Liver (tissue), 9 donors: Measurements from ENCODE around the gene SMIM24. TPM values are rescaled to one million over a fixed set of nuclear protein-coding genes. Genes with fewer than 3 reads are reported as not detected.

Source experiments
- DNase-seq: peaks from one replicate; pipeline ENCODE4 v3.0.0-alpha.2; 2017; ENCODE audit warnings: low spot score
- H3K27ac ChIP-seq, 2 donors: one replicate each; pipeline ENCODE4 v1.7.0; 2013; ENCODE audit warnings: inconsistent platforms in 2 of 2, low read length in 2 of 2, control low read depth in 1 of 2, low read depth in 1 of 2, mild to moderate bottlenecking in 1 of 2
- H3K27me3 ChIP-seq, 4 donors: one replicate each; pipeline versions ENCODE4 v1.6.1 to v1.7.0; 2013; ENCODE audit warnings: low read length in 3 of 4, inconsistent platforms in 1 of 4, mild to moderate bottlenecking in 1 of 4, moderate library complexity in 1 of 4; ENCODE audit not compliant: control insufficient read depth in 4 of 4, insufficient read depth in 4 of 4
- H3K36me3 ChIP-seq, 4 donors: one replicate each; pipeline versions ENCODE4 v1.6.1 to v1.7.0; 2013; ENCODE audit warnings: low read length in 3 of 4, mild to moderate bottlenecking in 3 of 4, low read depth in 1 of 4, moderate library complexity in 1 of 4; ENCODE audit not compliant: control insufficient read depth in 4 of 4, insufficient read depth in 3 of 4
- H3K4me1 ChIP-seq, 4 donors: one replicate each; pipeline versions ENCODE4 v1.6.1 to v1.7.0; 2013; ENCODE audit warnings: low read length in 3 of 4, mild to moderate bottlenecking in 3 of 4, moderate library complexity in 1 of 4; ENCODE audit not compliant: control insufficient read depth in 4 of 4, insufficient read depth in 4 of 4
- H3K4me3 ChIP-seq, 3 donors: one replicate each; pipeline versions ENCODE4 v1.6.1 to v1.7.0; 2013; ENCODE audit warnings: low read length in 3 of 3, control low read depth in 1 of 3, low read depth in 1 of 3, mild to moderate bottlenecking in 1 of 3
- H3K9ac ChIP-seq, 2 donors: one replicate each; pipeline ENCODE4 v1.7.0; 2013; ENCODE audit warnings: low read length in 2 of 2, mild to moderate bottlenecking in 2 of 2, moderate library complexity in 2 of 2, control low read depth in 1 of 2, low read depth in 1 of 2
- H3K9me3 ChIP-seq, 4 donors: one replicate each; pipeline versions ENCODE4 v1.6.1 to v1.7.0; 2013; ENCODE audit warnings: low read length in 3 of 4; ENCODE audit not compliant: control insufficient read depth in 4 of 4
- ATF3 ChIP-seq: IDR thresholded peaks from 2 replicates; pipeline ENCODE4 v1.6.1; 2016; ENCODE audit warnings: antibody characterized with exemption
- EGR1 ChIP-seq, 2 donors: IDR thresholded peaks; 2 replicates each; pipeline ENCODE4 v1.6.1; 2016 to 2018; ENCODE audit warnings: antibody characterized with exemption in 2 of 2, low read depth in 2 of 2
- FOXA1 ChIP-seq: IDR thresholded peaks from 2 replicates; pipeline ENCODE4 v1.6.1; 2016; ENCODE audit warnings: antibody characterized with exemption
- FOXA2 ChIP-seq: IDR thresholded peaks from 2 replicates; pipeline ENCODE4 v1.6.1; 2016; ENCODE audit warnings: antibody characterized with exemption
- GABPA ChIP-seq, 2 donors: IDR thresholded peaks in 1 of 2; conservative IDR thresholded peaks in 1 of 2; 2 replicates each; pipeline ENCODE4 v1.6.1; 2016; ENCODE audit warnings: antibody characterized with exemption in 2 of 2, mild to moderate bottlenecking in 1 of 2, moderate library complexity in 1 of 2
- HNF4A ChIP-seq, 2 donors: conservative IDR thresholded peaks; 2 replicates each; pipeline ENCODE4 v1.6.1; 2016; ENCODE audit warnings: antibody characterized with exemption in 2 of 2, mild to moderate bottlenecking in 2 of 2
- HNF4G ChIP-seq: IDR thresholded peaks from 2 replicates; pipeline ENCODE4 v1.6.1; 2016; ENCODE audit warnings: antibody characterized with exemption
- JUND ChIP-seq, 2 donors: IDR thresholded peaks; 2 replicates each; pipeline ENCODE4 v1.6.1; 2016; ENCODE audit warnings: antibody characterized with exemption in 2 of 2
- NR2F2 ChIP-seq: IDR thresholded peaks from 2 replicates; pipeline ENCODE4 v1.6.1; 2016; ENCODE audit warnings: antibody characterized with exemption
- RAD21 ChIP-seq, 2 donors: IDR thresholded peaks; 2 replicates each; pipeline ENCODE4 v1.6.1; 2016; ENCODE audit warnings: antibody characterized with exemption in 2 of 2, mild to moderate bottlenecking in 2 of 2
- RXRA ChIP-seq, 2 donors: IDR thresholded peaks; 2 replicates each; pipeline ENCODE4 v1.6.1; 2017 to 2018; ENCODE audit warnings: antibody characterized with exemption in 2 of 2, mild to moderate bottlenecking in 1 of 2
- SP1 ChIP-seq: IDR thresholded peaks from 2 replicates; pipeline ENCODE4 v1.6.1; 2018; ENCODE audit warnings: antibody characterized with exemption, mild to moderate bottlenecking
- TAF1 ChIP-seq: conservative IDR thresholded peaks from 2 replicates; pipeline ENCODE4 v1.6.1; 2016; ENCODE audit warnings: antibody characterized with exemption, mild to moderate bottlenecking
- YY1 ChIP-seq: IDR thresholded peaks from 2 replicates; pipeline ENCODE4 v1.6.1; 2016; ENCODE audit warnings: antibody characterized with exemption, mild to moderate bottlenecking
- polyA plus RNA-seq, 2 donors: library from polyadenylated mRNA; stranded (reverse) in 1 of 2; unstranded in 1 of 2; fragments of 200-250 nt in 1 of 2; fragments of >200 nt in 1 of 2; fragmentation: Nextera tagmentation in 1 of 2; extraction: Ambion mirVana in 1 of 2; gene quantifications; one replicate each; pipeline versions ENCODE4 v1.2.1 to v1.2.3, GENCODE V29; 2013 to 2015
- total RNA-seq, 2 donors: library from RNA; depleted of rRNA; stranded (reverse); fragments of >200 nt; gene quantifications; one replicate each; pipeline ENCODE4 v1.2.3, GENCODE V29; 2014
- TF ChIP-seq, protein P1 (sequence below): IDR thresholded peaks from 2 replicates; pipeline ENCODE4 v1.6.1; 2016; ENCODE audit warnings: antibody characterized with exemption
- TF ChIP-seq, protein P2 (sequence below): IDR thresholded peaks from 2 replicates; pipeline ENCODE4 v1.6.1; 2016; ENCODE audit warnings: antibody characterized with exemption
- TF ChIP-seq, protein P3 (sequence below): IDR thresholded peaks from 2 replicates; pipeline ENCODE4 v1.6.1; 2016; ENCODE audit warnings: antibody characterized with exemption, mild to moderate bottlenecking
- TF ChIP-seq, protein P4 (sequence below): fragments of 150-350 bp; IDR thresholded peaks from 2 replicates; pipeline ENCODE4 v1.5.1; 2017; ENCODE audit warnings: improper control_type of control experiment, low read depth, low read length; ENCODE audit not compliant: missing input control
- donor health status: healthy.
- donor health status: healthy.
- donor health status: healthy.
- donor health status: healthy.
- donor health status: healthy.

Gene SMIM24
- total and polyA plus RNA-seq, 4 donors, result 0.17 to 13.7 (median 2.8) TPM

DNA sequence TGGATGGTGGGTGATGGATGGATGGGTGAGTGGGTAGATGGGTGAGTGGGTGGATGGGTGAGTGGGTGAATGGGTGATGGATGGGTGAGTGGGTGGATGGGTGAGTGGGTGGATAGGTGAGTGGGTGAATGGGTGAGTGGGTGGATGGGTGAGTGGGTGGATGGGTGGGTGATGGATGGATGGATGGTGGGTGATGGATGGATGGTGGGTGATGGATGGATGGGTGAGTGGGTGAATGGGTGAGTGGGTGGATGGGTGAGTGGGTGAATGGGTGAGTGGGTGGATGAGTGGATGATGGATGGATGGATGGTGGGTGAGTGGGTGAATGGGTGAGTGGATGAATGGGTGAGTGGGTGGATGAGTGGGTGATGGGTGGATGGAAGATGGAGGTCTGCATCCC, 2.8 kb downstream of the SMIM24 start:
- Histone ChIP-seq H3K27me3 (peaks cover 0 to 2% (median 0%) of the 10 kb centered on the region in 4 donors), H3K4me3 (no peak overlapping the region), H3K9ac (no peak overlapping the region), H3K4me1 (peaks cover 0 to 2% (median 0%) of the 10 kb centered on the region in 4 donors), H3K9me3 (no peaks in the 10 kb centered on the region), H3K27ac (no peak overlapping the region), H3K36me3 (no peaks in the 10 kb centered on the region)
- DNase-seq, result no peak
- TF ChIP-seq ATF3 (no peak), NR2F2 (no peak), FOXA2 (no peak), RAD21 (IDR thresholded peaks at IDR 0.05) (no peak), HNF4A (conservative IDR thresholded peaks at IDR 0.05) (no peak), JUND (IDR thresholded peaks at IDR 0.05) (no peak), EGR1 (IDR thresholded peaks at IDR 0.05; ENCODE audit: low read depth in 2 of 2) (no peak), HNF4G (no peak), FOXA1 (no peak), TAF1 (no peak), YY1 (no peak), RXRA (IDR thresholded peaks at IDR 0.05) (no peak), GABPA (IDR thresholded peaks at IDR 0.05 in 1 of 2, conservative IDR thresholded peaks at IDR 0.05 in 1 of 2) (no peak), SP1 (no peak)
- TF ChIP-seq, protein P1, sequence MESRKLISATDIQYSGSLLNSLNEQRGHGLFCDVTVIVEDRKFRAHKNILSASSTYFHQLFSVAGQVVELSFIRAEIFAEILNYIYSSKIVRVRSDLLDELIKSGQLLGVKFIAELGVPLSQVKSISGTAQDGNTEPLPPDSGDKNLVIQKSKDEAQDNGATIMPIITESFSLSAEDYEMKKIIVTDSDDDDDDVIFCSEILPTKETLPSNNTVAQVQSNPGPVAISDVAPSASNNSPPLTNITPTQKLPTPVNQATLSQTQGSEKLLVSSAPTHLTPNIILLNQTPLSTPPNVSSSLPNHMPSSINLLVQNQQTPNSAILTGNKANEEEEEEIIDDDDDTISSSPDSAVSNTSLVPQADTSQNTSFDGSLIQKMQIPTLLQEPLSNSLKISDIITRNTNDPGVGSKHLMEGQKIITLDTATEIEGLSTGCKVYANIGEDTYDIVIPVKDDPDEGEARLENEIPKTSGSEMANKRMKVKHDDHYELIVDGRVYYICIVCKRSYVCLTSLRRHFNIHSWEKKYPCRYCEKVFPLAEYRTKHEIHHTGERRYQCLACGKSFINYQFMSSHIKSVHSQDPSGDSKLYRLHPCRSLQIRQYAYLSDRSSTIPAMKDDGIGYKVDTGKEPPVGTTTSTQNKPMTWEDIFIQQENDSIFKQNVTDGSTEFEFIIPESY, result no peak
- TF ChIP-seq, protein P2, sequence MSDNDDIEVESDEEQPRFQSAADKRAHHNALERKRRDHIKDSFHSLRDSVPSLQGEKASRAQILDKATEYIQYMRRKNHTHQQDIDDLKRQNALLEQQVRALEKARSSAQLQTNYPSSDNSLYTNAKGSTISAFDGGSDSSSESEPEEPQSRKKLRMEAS, result no peak
- TF ChIP-seq, protein P3, sequence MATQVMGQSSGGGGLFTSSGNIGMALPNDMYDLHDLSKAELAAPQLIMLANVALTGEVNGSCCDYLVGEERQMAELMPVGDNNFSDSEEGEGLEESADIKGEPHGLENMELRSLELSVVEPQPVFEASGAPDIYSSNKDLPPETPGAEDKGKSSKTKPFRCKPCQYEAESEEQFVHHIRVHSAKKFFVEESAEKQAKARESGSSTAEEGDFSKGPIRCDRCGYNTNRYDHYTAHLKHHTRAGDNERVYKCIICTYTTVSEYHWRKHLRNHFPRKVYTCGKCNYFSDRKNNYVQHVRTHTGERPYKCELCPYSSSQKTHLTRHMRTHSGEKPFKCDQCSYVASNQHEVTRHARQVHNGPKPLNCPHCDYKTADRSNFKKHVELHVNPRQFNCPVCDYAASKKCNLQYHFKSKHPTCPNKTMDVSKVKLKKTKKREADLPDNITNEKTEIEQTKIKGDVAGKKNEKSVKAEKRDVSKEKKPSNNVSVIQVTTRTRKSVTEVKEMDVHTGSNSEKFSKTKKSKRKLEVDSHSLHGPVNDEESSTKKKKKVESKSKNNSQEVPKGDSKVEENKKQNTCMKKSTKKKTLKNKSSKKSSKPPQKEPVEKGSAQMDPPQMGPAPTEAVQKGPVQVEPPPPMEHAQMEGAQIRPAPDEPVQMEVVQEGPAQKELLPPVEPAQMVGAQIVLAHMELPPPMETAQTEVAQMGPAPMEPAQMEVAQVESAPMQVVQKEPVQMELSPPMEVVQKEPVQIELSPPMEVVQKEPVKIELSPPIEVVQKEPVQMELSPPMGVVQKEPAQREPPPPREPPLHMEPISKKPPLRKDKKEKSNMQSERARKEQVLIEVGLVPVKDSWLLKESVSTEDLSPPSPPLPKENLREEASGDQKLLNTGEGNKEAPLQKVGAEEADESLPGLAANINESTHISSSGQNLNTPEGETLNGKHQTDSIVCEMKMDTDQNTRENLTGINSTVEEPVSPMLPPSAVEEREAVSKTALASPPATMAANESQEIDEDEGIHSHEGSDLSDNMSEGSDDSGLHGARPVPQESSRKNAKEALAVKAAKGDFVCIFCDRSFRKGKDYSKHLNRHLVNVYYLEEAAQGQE, result no peak
- TF ChIP-seq, protein P4, sequence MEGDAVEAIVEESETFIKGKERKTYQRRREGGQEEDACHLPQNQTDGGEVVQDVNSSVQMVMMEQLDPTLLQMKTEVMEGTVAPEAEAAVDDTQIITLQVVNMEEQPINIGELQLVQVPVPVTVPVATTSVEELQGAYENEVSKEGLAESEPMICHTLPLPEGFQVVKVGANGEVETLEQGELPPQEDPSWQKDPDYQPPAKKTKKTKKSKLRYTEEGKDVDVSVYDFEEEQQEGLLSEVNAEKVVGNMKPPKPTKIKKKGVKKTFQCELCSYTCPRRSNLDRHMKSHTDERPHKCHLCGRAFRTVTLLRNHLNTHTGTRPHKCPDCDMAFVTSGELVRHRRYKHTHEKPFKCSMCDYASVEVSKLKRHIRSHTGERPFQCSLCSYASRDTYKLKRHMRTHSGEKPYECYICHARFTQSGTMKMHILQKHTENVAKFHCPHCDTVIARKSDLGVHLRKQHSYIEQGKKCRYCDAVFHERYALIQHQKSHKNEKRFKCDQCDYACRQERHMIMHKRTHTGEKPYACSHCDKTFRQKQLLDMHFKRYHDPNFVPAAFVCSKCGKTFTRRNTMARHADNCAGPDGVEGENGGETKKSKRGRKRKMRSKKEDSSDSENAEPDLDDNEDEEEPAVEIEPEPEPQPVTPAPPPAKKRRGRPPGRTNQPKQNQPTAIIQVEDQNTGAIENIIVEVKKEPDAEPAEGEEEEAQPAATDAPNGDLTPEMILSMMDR, result no peak
